ENCODE measurements around the gene SEC14L3. TPM values are rescaled to one million over a fixed set of nuclear protein-coding genes. Genes with fewer than 3 reads are reported as not detected.
A peak's percentile ranks its signal among the peaks of the same experiment; 100 is the strongest.

The SEC14L3 gene
- total and polyA plus RNA-seq, 10 of the 15 experiments (the other 5 are each of a cell fraction or from before 2014, with no cell fraction given), result 0.03 TPM; not detected in 9

GRCh38 chr22:30485362-30485988 is 13.7 kb upstream of the SEC14L3 start (continued):
- TF ChIP-seq ZBTB33 (IDR thresholded peaks at IDR 0.05) (no peak), REST (IDR thresholded peaks at IDR 0.05; ENCODE audit: low read depth, low read length) (no peak), GATAD2B (conservative IDR thresholded peaks at IDR 0.05; ENCODE audit: low read depth) (peak; percentile 35; the same call in 1 of the 2 replicates), WRNIP1 (IDR thresholded peaks at IDR 0.05; ENCODE audit: borderline replicate concordance, low read depth, low read length) (no peak)

GRCh38 chr22:30483169-30483568 is 11.4 kb upstream of the SEC14L3 start:
- no peaks in the 10 kb centered on the region for H3K36me3 ChIP-seq (ENCODE audit: control insufficient read depth in 2 of 2, insufficient read depth in 2 of 2, low read length in 1 of 2)
- RAD21 ChIA-PET (ENCODE audit: unreplicated experiment), result interaction anchor here (1.0 to 1.8 kb wide), 2 partner anchors 94 to 271 kb away, joined by 3 to 6 read pairs; no protein-coding TSS in a partner anchor
- no peak overlapping the region for H2AFZ ChIP-seq (ENCODE audit: control insufficient read depth, low read depth, low read length)
- no peaks in the 10 kb centered on the region for H3K9me3 ChIP-seq (replicated peaks; ENCODE audit: control insufficient read depth, insufficient read depth, low read length)
- POLR2A ChIA-PET, result interaction anchor here (0.7 kb wide), 1 partner anchor 94 kb away, joined by 3 read pairs; no protein-coding TSS in a partner anchor
- no peaks in the 10 kb centered on the region; the same call in 1 of the 2 replicates for H4K20me1 ChIP-seq (ENCODE audit: control insufficient read depth, insufficient read depth)
- intact Hi-C loops (cut with micrococcal nuclease; ENCODE audit: unreplicated experiment), result loop anchor here (10.0 kb wide), 1 partner anchor 198 kb away; the partner anchor contains the start of gene CASTOR1
- WGBS (ENCODE audit: insufficient coverage, insufficient replicate concordance, low lambda C conversion rate, missing lambda C conversion rate), result 55% methylated on average over 1 of the region's 1 CpG
- in situ Hi-C loops (cut with MboI), result loop anchor here (5.0 kb wide), 1 partner anchor 91 kb away; no protein-coding TSS in a partner anchor
- no peak overlapping the region for H3K27ac ChIP-seq (ENCODE audit: control insufficient read depth, insufficient read depth)
- H3K4me1 ChIP-seq (ENCODE audit: control insufficient read depth, insufficient read depth, low read length), result no peaks in the 10 kb centered on the region; the same call in 1 of the 2 replicates
- SMC1A ChIA-PET (ENCODE audit: uncharacterized antibody, unreplicated experiment), result interaction anchor here (3.7 to 5.8 kb wide), 2 partner anchors 92 to 195 kb away, joined by 18 to 27 read pairs; no protein-coding TSS in a partner anchor
- no peak overlapping the region for H3K4me3 ChIP-seq
- H3K9ac ChIP-seq (ENCODE audit: control insufficient read depth, insufficient read depth, low read length), result no peak overlapping the region
- FAIRE-seq (no peak), ATAC-seq (no peak), DNase-seq (ENCODE audit: low read depth, low spot score) (no peak)
- H3K27me3 ChIP-seq (replicated peaks in 1 of 2; ENCODE audit: control insufficient read depth in 2 of 2, insufficient read depth in 2 of 2, low read length in 1 of 2), result peaks cover 0 to 1% of the 10 kb centered on the region in 2 experiments; a peak in 2 of 4 replicates
- CTCF ChIA-PET, result interaction anchor here (1.4 to 4.6 kb wide), 3 partner anchors 37 to 196 kb away, joined by 4 to 53 read pairs (median 24); no protein-coding TSS in a partner anchor
- no TSS peak for BruUV-seq (replicated peaks)
- no peak overlapping the region for H3K4me2 ChIP-seq (ENCODE audit: control insufficient read depth, insufficient read depth)
- H3K79me2 ChIP-seq (ENCODE audit: control insufficient read depth, insufficient read depth, low read length), result no peaks in the 10 kb centered on the region
- TF ChIP-seq TBL1XR1 (IDR thresholded peaks at IDR 0.05; ENCODE audit: low read depth, low read length), result no peak
- TF ChIP-seq CTCF (IDR thresholded peaks at IDR 0.05 in 2 of 3, conservative IDR thresholded peaks at IDR 0.05 in 1 of 3; ENCODE audit: control insufficient read depth in 2 of 3, extremely low read depth in 1 of 3, insufficient read depth in 1 of 3, low read depth in 3 of 3, low read length in 3 of 3), result no peak
- no peak for TF ChIP-seq RCOR1 (conservative IDR thresholded peaks at IDR 0.05; ENCODE audit: low read depth, low read length)
- no peak for TF ChIP-seq BHLHE40 (IDR thresholded peaks at IDR 0.05; ENCODE audit: borderline replicate concordance in 1 of 2, low read depth in 2 of 2, low read length in 1 of 2)

All from GM12878 (cell line).